Measurements from ENCODE around the gene LRRC4C. TPM values are rescaled to one million over a fixed set of nuclear protein-coding genes. Genes with fewer than 3 reads are reported as not detected.

LRRC4C gene
- total and polyA plus RNA-seq, 2 donors (not counting 1 experiment from before 2014, with no cell fraction given) = under 0.01 to 0.02 TPM

DNA sequence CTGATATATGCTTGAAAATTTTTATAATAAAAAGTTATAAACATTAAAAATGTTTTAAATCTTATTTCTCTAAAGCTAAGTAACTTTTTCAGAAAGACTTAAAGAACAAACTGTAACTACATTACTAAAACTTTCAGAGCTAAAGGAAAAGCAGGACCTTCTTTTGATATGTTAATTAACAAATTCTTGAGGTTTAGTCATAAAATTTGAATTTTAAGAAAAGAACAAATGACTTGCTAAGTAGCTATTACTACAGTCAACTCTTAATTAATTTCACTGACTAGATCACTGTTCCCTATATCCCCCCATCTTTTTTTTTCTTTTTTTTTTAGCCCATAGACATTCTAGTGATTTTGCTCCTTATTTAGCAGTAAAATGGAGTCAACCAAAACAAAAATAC is 344.4 kb downstream of the LRRC4C start:
- Histone ChIP-seq H3K9me3 (ENCODE audit: control insufficient read depth, insufficient read depth, low read depth, low read length) (no peaks in the 10 kb centered on the region), H3K4me3 (replicated peaks in 1 of 4; ENCODE audit: control extremely low read depth in 1 of 4, insufficient read depth in 1 of 4, low read depth in 3 of 4, low read length in 4 of 4) (no peak overlapping the region), H3K4me2 (ENCODE audit: extremely low read depth, insufficient read depth, low read length) (no peak overlapping the region), H4K20me1 (ENCODE audit: control insufficient read depth, extremely low read depth, insufficient read depth, low read length) (no peaks in the 10 kb centered on the region), H3K79me2 (ENCODE audit: control insufficient read depth, insufficient read depth, low read length) (no peaks in the 10 kb centered on the region), H3K27me3 (ENCODE audit: control insufficient read depth, insufficient read depth, low read length) (no peaks in the 10 kb centered on the region), H3K9ac (ENCODE audit: insufficient read depth, low read length) (no peak overlapping the region), H2AFZ (ENCODE audit: low read length) (no peak overlapping the region), H3K27ac (ENCODE audit: insufficient read depth, low read length) (no peak overlapping the region), H3K4me1 (ENCODE audit: control insufficient read depth, extremely low read depth, insufficient read depth, low read length) (no peaks in the 10 kb centered on the region), H3K36me3 (ENCODE audit: control insufficient read depth, insufficient read depth, low read length) (no peaks in the 10 kb centered on the region)
- TF ChIP-seq, protein P1, sequence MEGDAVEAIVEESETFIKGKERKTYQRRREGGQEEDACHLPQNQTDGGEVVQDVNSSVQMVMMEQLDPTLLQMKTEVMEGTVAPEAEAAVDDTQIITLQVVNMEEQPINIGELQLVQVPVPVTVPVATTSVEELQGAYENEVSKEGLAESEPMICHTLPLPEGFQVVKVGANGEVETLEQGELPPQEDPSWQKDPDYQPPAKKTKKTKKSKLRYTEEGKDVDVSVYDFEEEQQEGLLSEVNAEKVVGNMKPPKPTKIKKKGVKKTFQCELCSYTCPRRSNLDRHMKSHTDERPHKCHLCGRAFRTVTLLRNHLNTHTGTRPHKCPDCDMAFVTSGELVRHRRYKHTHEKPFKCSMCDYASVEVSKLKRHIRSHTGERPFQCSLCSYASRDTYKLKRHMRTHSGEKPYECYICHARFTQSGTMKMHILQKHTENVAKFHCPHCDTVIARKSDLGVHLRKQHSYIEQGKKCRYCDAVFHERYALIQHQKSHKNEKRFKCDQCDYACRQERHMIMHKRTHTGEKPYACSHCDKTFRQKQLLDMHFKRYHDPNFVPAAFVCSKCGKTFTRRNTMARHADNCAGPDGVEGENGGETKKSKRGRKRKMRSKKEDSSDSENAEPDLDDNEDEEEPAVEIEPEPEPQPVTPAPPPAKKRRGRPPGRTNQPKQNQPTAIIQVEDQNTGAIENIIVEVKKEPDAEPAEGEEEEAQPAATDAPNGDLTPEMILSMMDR (conservative IDR thresholded peaks at IDR 0.05 in 1 of 2, IDR thresholded peaks at IDR 0.05 in 1 of 2; ENCODE audit: low read depth in 1 of 2, low read length in 2 of 2) = no peak
- TF ChIP-seq EZH2 (IDR thresholded peaks at IDR 0.05; ENCODE audit: low read length, missing control alignments) = no peak
- DNase-seq (ENCODE audit: low read depth in 2 of 2) = no peak

DNA sequence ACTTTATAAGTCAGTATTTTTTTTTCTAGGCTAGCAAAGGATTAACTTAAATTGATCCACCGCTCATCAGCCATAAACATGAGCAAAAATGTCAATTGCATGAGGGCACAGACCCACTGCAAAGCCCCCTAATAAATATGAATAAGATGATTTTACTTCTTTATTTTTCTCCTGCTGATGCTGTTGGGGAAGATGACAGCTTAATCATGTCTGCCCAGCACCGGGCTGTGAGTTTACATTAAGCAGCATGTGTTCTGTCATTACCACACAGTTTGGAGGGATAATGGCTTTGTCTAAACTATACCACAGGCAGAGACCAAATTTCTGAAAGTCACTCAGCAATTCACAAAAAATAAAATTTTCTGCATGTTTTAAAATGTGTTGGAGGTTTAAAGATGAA is 346.3 kb downstream of the LRRC4C start:
- no peak overlapping the region for H2AFZ ChIP-seq (ENCODE audit: low read length)
- no peaks in the 10 kb centered on the region for H3K4me1 ChIP-seq (ENCODE audit: control insufficient read depth, extremely low read depth, insufficient read depth, low read length)
- TF ChIP-seq, protein P1 (conservative IDR thresholded peaks at IDR 0.05 in 1 of 2, IDR thresholded peaks at IDR 0.05 in 1 of 2; ENCODE audit: low read depth in 1 of 2, low read length in 2 of 2) = no peak
- no peak for TF ChIP-seq EZH2 (IDR thresholded peaks at IDR 0.05; ENCODE audit: low read length, missing control alignments)
- H3K27ac ChIP-seq (ENCODE audit: insufficient read depth, low read length) = no peak overlapping the region
- no peak overlapping the region for H3K4me3 ChIP-seq (replicated peaks in 1 of 4; ENCODE audit: control extremely low read depth in 1 of 4, insufficient read depth in 1 of 4, low read depth in 3 of 4, low read length in 4 of 4)
- H3K79me2 ChIP-seq (ENCODE audit: control insufficient read depth, insufficient read depth, low read length) = no peaks in the 10 kb centered on the region
- H3K9me3 ChIP-seq (ENCODE audit: control insufficient read depth, insufficient read depth, low read depth, low read length) = no peaks in the 10 kb centered on the region
- H3K4me2 ChIP-seq (ENCODE audit: extremely low read depth, insufficient read depth, low read length) = no peak overlapping the region
- no peaks in the 10 kb centered on the region for H4K20me1 ChIP-seq (ENCODE audit: control insufficient read depth, extremely low read depth, insufficient read depth, low read length)
- H3K36me3 ChIP-seq (ENCODE audit: control insufficient read depth, insufficient read depth, low read length) = no peaks in the 10 kb centered on the region
- H3K27me3 ChIP-seq (ENCODE audit: control insufficient read depth, insufficient read depth, low read length) = no peaks in the 10 kb centered on the region
- no peak overlapping the region for H3K9ac ChIP-seq (ENCODE audit: insufficient read depth, low read length)
- DNase-seq (ENCODE audit: low read depth in 2 of 2) = no peak

DNA sequence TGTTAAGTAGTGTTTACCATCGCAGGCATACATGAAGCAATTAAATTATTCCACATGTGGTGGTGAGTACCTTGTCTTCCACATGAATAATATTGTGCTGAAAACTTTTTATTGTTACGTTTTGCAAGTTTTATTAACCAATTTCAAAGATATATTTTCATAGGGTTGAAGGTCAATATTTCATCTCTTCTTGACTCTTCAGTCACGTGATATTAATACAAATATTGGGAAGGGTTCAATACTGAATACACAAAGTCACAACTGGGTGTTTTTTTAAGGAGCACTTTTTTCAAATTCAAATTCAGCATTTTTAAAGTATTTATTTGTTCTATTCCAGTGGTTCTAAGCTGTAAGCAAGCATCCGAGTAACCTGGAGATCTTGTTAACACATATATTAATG is 348.9 kb downstream of the LRRC4C start:
- Histone ChIP-seq H3K4me1 (ENCODE audit: control insufficient read depth, extremely low read depth, insufficient read depth, low read length) (no peaks in the 10 kb centered on the region), H4K20me1 (ENCODE audit: control insufficient read depth, extremely low read depth, insufficient read depth, low read length) (no peaks in the 10 kb centered on the region), H3K4me3 (replicated peaks in 1 of 4; ENCODE audit: control extremely low read depth in 1 of 4, insufficient read depth in 1 of 4, low read depth in 3 of 4, low read length in 4 of 4) (no peak overlapping the region), H3K27ac (ENCODE audit: insufficient read depth, low read length) (no peak overlapping the region), H3K27me3 (ENCODE audit: control insufficient read depth, insufficient read depth, low read length) (no peaks in the 10 kb centered on the region), H3K9ac (ENCODE audit: insufficient read depth, low read length) (no peak overlapping the region), H3K36me3 (ENCODE audit: control insufficient read depth, insufficient read depth, low read length) (no peaks in the 10 kb centered on the region), H3K79me2 (ENCODE audit: control insufficient read depth, insufficient read depth, low read length) (no peaks in the 10 kb centered on the region), H2AFZ (ENCODE audit: low read length) (no peak overlapping the region), H3K9me3 (ENCODE audit: control insufficient read depth, insufficient read depth, low read depth, low read length) (no peaks in the 10 kb centered on the region), H3K4me2 (ENCODE audit: extremely low read depth, insufficient read depth, low read length) (no peak overlapping the region)
- TF ChIP-seq, protein P1 (conservative IDR thresholded peaks at IDR 0.05 in 1 of 2, IDR thresholded peaks at IDR 0.05 in 1 of 2; ENCODE audit: low read depth in 1 of 2, low read length in 2 of 2) = no peak
- no peak for DNase-seq (ENCODE audit: low read depth in 2 of 2)

Data from fibroblast of lung (primary cell).